ENCODE results near the gene LY9.

The LY9 gene

GRCh38 chr1:160806109-160806665, 10.2 kb downstream of the LY9 start:
- Histone ChIP-seq H3K4me1 (ENCODE audit: insufficient read depth, insufficient read length) (peaks cover 14% of the 10 kb centered on the region), H3K9me3 (ENCODE audit: insufficient read depth, low read length) (peaks cover 27% of the 10 kb centered on the region), H3K9ac (ENCODE audit: insufficient read length, low read depth) (no peak overlapping the region), H3K36me3 (ENCODE audit: insufficient read depth, insufficient read length, low read length) (no peaks in the 10 kb centered on the region), H3K27me3 (ENCODE audit: insufficient read depth, insufficient read length) (no peaks in the 10 kb centered on the region), H3K4me3 (ENCODE audit: insufficient read length, low read depth) (no peak overlapping the region)
- DNase-seq (ENCODE audit: low read depth, low spot score): no peak
- TF ChIP-seq SUZ12 (IDR thresholded peaks at IDR 0.05; ENCODE audit: extremely low read depth, insufficient read depth, insufficient read length) (no peak), ZNF274 (IDR thresholded peaks at IDR 0.05; ENCODE audit: low read depth, low read length) (no peak), YY1 (IDR thresholded peaks at IDR 0.05; ENCODE audit: insufficient read depth, insufficient read length) (no peak)

DNA sequence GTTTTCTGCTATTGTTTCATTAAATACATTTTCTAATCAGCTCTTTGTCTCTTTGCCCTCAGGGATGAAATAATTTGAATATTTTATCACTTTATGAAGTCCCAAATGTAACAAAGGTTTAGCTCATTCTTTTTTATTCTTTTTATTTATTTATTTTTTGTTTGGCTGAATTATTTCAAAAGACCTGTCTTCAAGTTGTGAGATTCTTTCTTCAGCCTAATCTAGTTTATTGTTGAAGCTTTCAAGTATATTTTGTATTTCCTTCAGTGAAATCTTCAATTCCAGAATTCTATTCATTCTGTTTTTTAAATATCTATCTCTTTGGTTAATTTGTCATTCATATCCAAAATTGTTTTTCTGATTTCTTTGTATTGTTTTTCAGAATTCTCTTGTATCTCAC, 10.8 kb downstream of the LY9 start:
- Histone ChIP-seq H3K36me3 (ENCODE audit: insufficient read depth, insufficient read length, low read length) (no peaks in the 10 kb centered on the region), H3K27me3 (ENCODE audit: insufficient read depth, insufficient read length) (no peaks in the 10 kb centered on the region), H3K4me3 (ENCODE audit: insufficient read length, low read depth) (no peak overlapping the region), H3K9me3 (ENCODE audit: insufficient read depth, low read length) (peaks cover 27% of the 10 kb centered on the region), H3K4me1 (ENCODE audit: insufficient read depth, insufficient read length) (peaks cover 14% of the 10 kb centered on the region), H3K9ac (ENCODE audit: insufficient read length, low read depth) (no peak overlapping the region)
- TF ChIP-seq SUZ12 (IDR thresholded peaks at IDR 0.05; ENCODE audit: extremely low read depth, insufficient read depth, insufficient read length) (no peak), ZNF274 (IDR thresholded peaks at IDR 0.05; ENCODE audit: low read depth, low read length) (no peak), YY1 (IDR thresholded peaks at IDR 0.05; ENCODE audit: insufficient read depth, insufficient read length) (no peak)
- no peak for DNase-seq (ENCODE audit: low read depth, low spot score)

DNA sequence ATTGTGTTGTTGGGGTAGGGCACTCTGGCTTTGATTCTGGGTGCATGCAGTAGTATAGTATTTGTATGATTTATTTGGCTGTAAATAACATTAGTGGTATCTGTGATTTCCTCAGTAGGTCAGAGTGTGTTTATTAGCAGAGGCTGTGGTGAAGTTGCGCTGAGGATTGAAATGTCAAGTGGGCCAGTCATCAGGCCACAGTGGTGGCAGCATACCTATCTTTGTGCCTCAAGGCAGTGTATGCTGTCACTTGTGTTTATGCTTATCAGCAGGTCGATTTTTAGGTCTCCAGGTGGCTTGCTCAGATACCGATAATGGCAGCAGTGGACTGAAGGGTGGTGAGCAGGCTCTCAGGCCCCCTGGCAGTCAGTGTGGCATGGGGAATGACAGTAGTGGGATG, 11.3 kb downstream of the LY9 start:
- H3K9me3 ChIP-seq (ENCODE audit: insufficient read depth, low read length): peaks cover 27% of the 10 kb centered on the region
- DNase-seq (ENCODE audit: low read depth, low spot score): no peak
- H3K4me1 ChIP-seq (ENCODE audit: insufficient read depth, insufficient read length): peaks cover 14% of the 10 kb centered on the region
- H3K36me3 ChIP-seq (ENCODE audit: insufficient read depth, insufficient read length, low read length): no peaks in the 10 kb centered on the region
- no peak overlapping the region for H3K4me3 ChIP-seq (ENCODE audit: insufficient read length, low read depth)
- H3K27me3 ChIP-seq (ENCODE audit: insufficient read depth, insufficient read length): no peaks in the 10 kb centered on the region
- TF ChIP-seq YY1 (IDR thresholded peaks at IDR 0.05; ENCODE audit: insufficient read depth, insufficient read length) (no peak), SUZ12 (IDR thresholded peaks at IDR 0.05; ENCODE audit: extremely low read depth, insufficient read depth, insufficient read length) (no peak), ZNF274 (IDR thresholded peaks at IDR 0.05; ENCODE audit: low read depth, low read length) (no peak)
- no peak overlapping the region for H3K9ac ChIP-seq (ENCODE audit: insufficient read length, low read depth)

DNA sequence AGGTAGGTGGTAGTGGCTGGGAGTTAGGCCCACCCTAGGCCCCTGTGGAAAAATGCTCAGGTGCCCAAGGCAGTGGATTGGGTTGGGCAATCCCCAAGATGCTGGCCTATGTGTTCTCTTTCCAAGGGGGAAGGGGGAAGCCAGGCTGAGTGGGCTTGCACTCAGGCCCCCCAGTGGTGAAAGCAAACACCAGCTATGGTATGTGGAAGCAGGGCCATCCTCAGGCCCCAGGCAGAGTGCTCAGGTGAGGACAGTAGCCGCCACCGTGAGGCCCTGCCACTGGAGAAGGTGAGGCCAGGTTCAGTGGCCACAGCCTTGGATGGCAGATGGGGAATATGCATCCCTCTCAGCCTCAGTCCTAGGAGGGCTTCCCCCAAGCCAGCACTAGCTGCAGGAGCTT, 11.8 kb downstream of the LY9 start:
- Histone ChIP-seq H3K9me3 (ENCODE audit: insufficient read depth, low read length) (peaks cover 27% of the 10 kb centered on the region), H3K36me3 (ENCODE audit: insufficient read depth, insufficient read length, low read length) (no peaks in the 10 kb centered on the region), H3K4me3 (ENCODE audit: insufficient read length, low read depth) (no peak overlapping the region), H3K27me3 (ENCODE audit: insufficient read depth, insufficient read length) (no peaks in the 10 kb centered on the region), H3K4me1 (ENCODE audit: insufficient read depth, insufficient read length) (peaks cover 14% of the 10 kb centered on the region), H3K9ac (ENCODE audit: insufficient read length, low read depth) (no peak overlapping the region)
- no peak for TF ChIP-seq ZNF274 (IDR thresholded peaks at IDR 0.05; ENCODE audit: low read depth, low read length)
- no peak for TF ChIP-seq YY1 (IDR thresholded peaks at IDR 0.05; ENCODE audit: insufficient read depth, insufficient read length)
- TF ChIP-seq SUZ12 (IDR thresholded peaks at IDR 0.05; ENCODE audit: extremely low read depth, insufficient read depth, insufficient read length): no peak
- DNase-seq (ENCODE audit: low read depth, low spot score): no peak

- no peaks in the 10 kb centered on the region for H3K36me3 ChIP-seq (ENCODE audit: insufficient read depth, insufficient read length, low read length)
- peaks cover 14% of the 10 kb centered on the region for H3K4me1 ChIP-seq (ENCODE audit: insufficient read depth, insufficient read length)
- peaks cover 27% of the 10 kb centered on the region for H3K9me3 ChIP-seq (ENCODE audit: insufficient read depth, low read length)
- H3K9ac ChIP-seq (ENCODE audit: insufficient read length, low read depth): no peak overlapping the region
- no peak for DNase-seq (ENCODE audit: low read depth, low spot score)
- no peak for TF ChIP-seq YY1 (IDR thresholded peaks at IDR 0.05; ENCODE audit: insufficient read depth, insufficient read length)
- no peak for TF ChIP-seq ZNF274 (IDR thresholded peaks at IDR 0.05; ENCODE audit: low read depth, low read length)
- TF ChIP-seq SUZ12 (IDR thresholded peaks at IDR 0.05; ENCODE audit: extremely low read depth, insufficient read depth, insufficient read length): no peak
- no peak overlapping the region for H3K4me3 ChIP-seq (ENCODE audit: insufficient read length, low read depth)
- no peaks in the 10 kb centered on the region for H3K27me3 ChIP-seq (ENCODE audit: insufficient read depth, insufficient read length)
These were observed 12.3 kb downstream of the LY9 start for GRCh38 chr1:160808289-160808688.

DNA sequence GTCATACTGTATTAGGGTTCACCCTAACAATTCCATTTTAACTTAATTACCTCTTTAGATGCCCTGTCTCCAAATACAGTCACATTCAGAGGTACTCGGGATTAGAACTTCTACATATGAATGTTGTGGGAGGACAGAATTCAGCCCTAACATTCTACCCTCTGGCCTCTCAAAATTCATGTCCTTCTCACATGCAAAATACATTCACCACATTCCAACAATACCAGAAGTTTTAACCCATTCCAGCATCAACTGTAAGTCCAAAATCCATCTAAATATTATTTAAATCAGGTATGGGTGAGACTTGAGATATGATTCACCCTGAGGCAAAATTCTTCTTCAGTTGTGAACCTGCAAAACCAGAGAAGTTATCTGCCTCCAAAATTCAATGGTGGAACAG, 14.5 kb downstream of the LY9 start:
- peaks cover 15% of the 10 kb centered on the region for H3K9me3 ChIP-seq (ENCODE audit: insufficient read depth, low read length)
- no peak for TF ChIP-seq YY1 (IDR thresholded peaks at IDR 0.05; ENCODE audit: insufficient read depth, insufficient read length)
- TF ChIP-seq SUZ12 (IDR thresholded peaks at IDR 0.05; ENCODE audit: extremely low read depth, insufficient read depth, insufficient read length): no peak
- TF ChIP-seq ZNF274 (IDR thresholded peaks at IDR 0.05; ENCODE audit: low read depth, low read length): no peak
- no peak overlapping the region for H3K9ac ChIP-seq (ENCODE audit: insufficient read length, low read depth)
- H3K36me3 ChIP-seq (ENCODE audit: insufficient read depth, insufficient read length, low read length): no peaks in the 10 kb centered on the region
- DNase-seq (ENCODE audit: low read depth, low spot score): peak; percentile 63
- no peaks in the 10 kb centered on the region for H3K27me3 ChIP-seq (ENCODE audit: insufficient read depth, insufficient read length)
- peaks cover 14% of the 10 kb centered on the region for H3K4me1 ChIP-seq (ENCODE audit: insufficient read depth, insufficient read length)
- H3K4me3 ChIP-seq (ENCODE audit: insufficient read length, low read depth): no peak overlapping the region

DNA sequence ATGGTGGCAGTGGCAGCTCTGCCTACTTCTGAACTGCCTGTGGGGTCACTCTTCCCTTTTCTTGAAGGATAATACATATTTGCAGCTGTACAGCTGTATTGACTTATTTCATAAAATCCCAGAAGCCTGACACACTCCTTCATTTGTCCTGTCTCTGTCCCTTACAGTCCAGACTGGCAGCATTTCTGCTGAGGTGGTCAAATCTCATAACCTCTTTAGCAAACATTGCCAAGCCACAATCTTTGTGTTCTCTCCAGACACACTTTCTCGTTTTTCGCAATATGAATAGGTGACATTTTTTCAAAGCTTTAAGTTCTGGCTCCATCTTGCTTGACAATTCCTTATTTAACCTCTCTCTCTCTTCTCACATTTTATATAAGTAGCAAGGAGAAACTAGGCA, 15.2 kb downstream of the LY9 start:
- H3K36me3 ChIP-seq (ENCODE audit: insufficient read depth, insufficient read length, low read length): no peaks in the 10 kb centered on the region

More for the DNA sequence above, 15.2 kb downstream of the LY9 start:
- H3K4me3 ChIP-seq (ENCODE audit: insufficient read length, low read depth): no peak overlapping the region
- peaks cover 16% of the 10 kb centered on the region for H3K4me1 ChIP-seq (ENCODE audit: insufficient read depth, insufficient read length)
- TF ChIP-seq SUZ12 (IDR thresholded peaks at IDR 0.05; ENCODE audit: extremely low read depth, insufficient read depth, insufficient read length) (no peak), ZNF274 (IDR thresholded peaks at IDR 0.05; ENCODE audit: low read depth, low read length) (no peak), YY1 (IDR thresholded peaks at IDR 0.05; ENCODE audit: insufficient read depth, insufficient read length) (no peak)
- H3K9ac ChIP-seq (ENCODE audit: insufficient read length, low read depth): no peak overlapping the region
- peaks cover 12% of the 10 kb centered on the region for H3K9me3 ChIP-seq (ENCODE audit: insufficient read depth, low read length)
- no peaks in the 10 kb centered on the region for H3K27me3 ChIP-seq (ENCODE audit: insufficient read depth, insufficient read length)
- no peak for DNase-seq (ENCODE audit: low read depth, low spot score)

Data from NT2/D1 (cell line).